HepG2 (cell line): ENCODE results near the gene CDC42SE2.

Source experiments
- FOXK1 ChIP-seq: sonication (generic); formaldehyde crosslinking; IDR thresholded peaks from 2 replicates; pipeline ENCODE4 v1.4.0; 2020; ENCODE audit warnings: low read depth, missing genetic modification reagents, borderline replicate concordance
- NFKB2 ChIP-seq: sonication (generic); formaldehyde crosslinking; IDR thresholded peaks from 2 replicates; pipeline ENCODE4 v1.4.0; 2020; ENCODE audit warnings: missing genetic modification reagents, borderline replicate concordance
- NR2C2 ChIP-seq: sonication (generic); formaldehyde crosslinking; IDR thresholded peaks from 2 replicates; pipeline ENCODE4 v1.4.0; 2020; ENCODE audit warnings: missing genetic modification reagents, mild to moderate bottlenecking, moderate library complexity, borderline replicate concordance
- ZNF558 ChIP-seq: sonication (generic); formaldehyde crosslinking; IDR thresholded peaks from 2 replicates; pipeline ENCODE4 v1.9.0; 2022; ENCODE audit warnings: mild to moderate bottlenecking, missing genetic modification reagents, borderline replicate concordance

GRCh38 chr5:131225282-131225974 is 38.4 kb upstream of the CDC42SE2 start:
- TF ChIP-seq FOXK1 (no peak), NFKB2 (CRISPR knock-in tag) (no peak), ZNF558 (CRISPR knock-in tag) (no peak), NR2C2 (CRISPR knock-in tag) (no peak)
